Panc1 (cell line): Measurements from ENCODE around the gene ASCC1. TPM values are rescaled to one million over a fixed set of nuclear protein-coding genes. Genes with fewer than 3 reads are reported as not detected.

Experiments used
- ATAC-seq: fragments of 200-7000 bp; cut with Tn5 transposase; 2 replicates; pipeline ENCODE4 v1.9.1; 2020; ENCODE audit warnings: mild to moderate bottlenecking, moderate library complexity
- BruUV-seq: library from RNA; stranded (reverse); fragments of 400-500 nt; replicated peaks from 2 replicates; lab custom pipeline; 2021; lab: Mats Ljungman, UMichigan
- CTCF ChIA-PET: fragments of 300-600 bp; sonication (Branson Sonifier 250); formaldehyde crosslinking; loops from one replicate; lab custom pipeline; 2022; ENCODE audit warnings: antibody characterized with exemption; lab: Charles Lee
- POLR2A ChIA-PET: fragments of 300-600 bp; sonication (Branson Sonifier 250); formaldehyde crosslinking; loops from one replicate; lab custom pipeline; 2022; ENCODE audit warnings: antibody characterized with exemption; lab: Charles Lee
- DNase-seq: peaks from one replicate; pipeline ENCODE4 v3.0.0-alpha.2; 2010; ENCODE audit warnings: low read depth, low spot score
- H3K27ac ChIP-seq: 2 replicates; pipeline ENCODE4 v1.5.1; 2011; ENCODE audit warnings: mild to moderate bottlenecking, low read length, inconsistent platforms
- H3K27me3 ChIP-seq: fragments of 200-500 bp; sonication (Bioruptor generic); 2 replicates; pipeline ENCODE4 v1.6.0; 2014; ENCODE audit warnings: low read length, inconsistent platforms; ENCODE audit not compliant: control insufficient read depth, insufficient read depth
- H3K36me3 ChIP-seq: fragments of 200-500 bp; sonication (Bioruptor generic); 2 replicates; pipeline ENCODE4 v1.5.1; 2014; ENCODE audit warnings: inconsistent platforms, mild to moderate bottlenecking, low read length, moderate library complexity; ENCODE audit not compliant: control insufficient read depth, insufficient read depth
- H3K4me1 ChIP-seq: 2 replicates; pipeline ENCODE4 v1.5.1; 2011; ENCODE audit warnings: inconsistent platforms, mild to moderate bottlenecking, low read length, moderate library complexity; ENCODE audit not compliant: control insufficient read depth, insufficient read depth
- H3K4me3 ChIP-seq, 2 experiments: 2 replicates each; pipeline ENCODE4 v1.5.1; 2011 to 2012; ENCODE audit warnings: low read depth in 2 of 2, low read length in 2 of 2, mild to moderate bottlenecking in 2 of 2, inconsistent platforms in 1 of 2, moderate library complexity in 1 of 2
- H3K9me3 ChIP-seq: fragments of 200-500 bp; sonication (Bioruptor generic); 2 replicates; pipeline ENCODE4 v1.5.1; 2014; ENCODE audit warnings: low read depth, mild to moderate bottlenecking, inconsistent platforms, low read length, moderate library complexity; ENCODE audit not compliant: control insufficient read depth, insufficient read depth
- CTCF ChIP-seq: fragments of 450-650 bp; IDR thresholded peaks from 2 replicates; pipeline ENCODE4 v1.5.1; 2017; ENCODE audit warnings: mild to moderate bottlenecking
- POLR2AphosphoS5 ChIP-seq: IDR thresholded peaks from 2 replicates; pipeline ENCODE4 v1.6.1; 2012; ENCODE audit warnings: mild to moderate bottlenecking, low read depth, low read length, moderate library complexity
- REST ChIP-seq, 2 experiments: IDR thresholded peaks; 2 replicates each; pipeline ENCODE4 v1.6.1; 2011 to 2012; ENCODE audit warnings: low read depth in 2 of 2, control low read depth in 1 of 2, low read length in 1 of 2, mild to moderate bottlenecking in 1 of 2, moderate library complexity in 1 of 2; ENCODE audit not compliant: insufficient read depth in 1 of 2
- SIN3A ChIP-seq: IDR thresholded peaks from 2 replicates; pipeline ENCODE4 v1.6.1; 2012; ENCODE audit warnings: low read depth, mild to moderate bottlenecking, low read length, moderate library complexity, borderline replicate concordance; ENCODE audit not compliant: insufficient read depth
- TCF7L2 ChIP-seq: IDR thresholded peaks from 2 replicates; pipeline ENCODE4 v1.6.1; 2011; ENCODE audit warnings: mild to moderate bottlenecking, low read depth, low read length, inconsistent platforms
- in situ Hi-C: cut with HindIII; loops from 2 replicates; pipeline ENCODE4 v1.10.0; 2016; ENCODE audit warnings: low sequenced_read_pairs, low pct_unique_long_range_greater_than_20kb
- intact Hi-C: fragments of 100-400 bp; cut with micrococcal nuclease; formaldehyde crosslinking; loops from one replicate; pipeline ENCODE4 v1.10.0; 2022; ENCODE audit not compliant: unreplicated experiment
- total RNA-seq: library from RNA; stranded (reverse); gene quantifications from one replicate; pipeline ENCODE4 v1.2.1, GENCODE V29; 2021; ENCODE audit not compliant: unreplicated experiment

ASCC1 gene
- total RNA-seq, 1 experiment from 2014 or later: 114 TPM

GRCh38 chr10:72087969-72088888 lies 127.8 kb downstream of the ASCC1 start, which contains the start of gene SPOCK2:
SPOCK2 (minus strand) TSS chr10:72088551; CDS start chr10:72088328, 223 bp downstream.
- Histone ChIP-seq H3K9me3 (no peaks in the 10 kb centered on the region), H3K36me3 (peaks cover 2% of the 10 kb centered on the region; the same call in 1 of the 2 replicates), H3K27me3 (no peaks in the 10 kb centered on the region), H3K4me3 (no peak within 1 kb of the TSS), H3K4me1 (peaks cover 8% of the 10 kb centered on the region), H3K27ac (peak within 1 kb of the TSS; percentile 60; the same call in 1 of the 2 replicates)
- DNase-seq (no peak), ATAC-seq (no peak)
- no TSS peak for BruUV-seq
- CTCF ChIA-PET: interaction anchor here (0.7 kb wide), 1 partner anchor 346 kb away, joined by 13 read pairs; no protein-coding TSS in a partner anchor
- TF ChIP-seq CTCF: no peak
- no peak for TF ChIP-seq TCF7L2
- TF ChIP-seq SIN3A: no peak
- TF ChIP-seq POLR2AphosphoS5: no peak
- no peak for TF ChIP-seq REST (IDR thresholded peaks at IDR 0.05; ENCODE audit: insufficient read depth in 1 of 2, low read depth in 2 of 2, low read length in 1 of 2)
- intact Hi-C loops (no loop called here), in situ Hi-C loops (no loop called here)
- POLR2A ChIA-PET: no interaction called here

- Histone ChIP-seq H3K9me3 (no peaks in the 10 kb centered on the region), H3K36me3 (peaks cover 2% of the 10 kb centered on the region; the same call in 1 of the 2 replicates), H3K4me3 (no peak overlapping the region), H3K27me3 (no peaks in the 10 kb centered on the region), H3K4me1 (peaks cover 8% of the 10 kb centered on the region), H3K27ac (no peak overlapping the region)
- intact Hi-C loops: no loop called here
- ChIA-PET POLR2A (no interaction called here), CTCF (no interaction called here)
- no peak for DNase-seq
- no peak for ATAC-seq
- TF ChIP-seq SIN3A: no peak
- no peak for TF ChIP-seq TCF7L2
- no peak for TF ChIP-seq POLR2AphosphoS5
- TF ChIP-seq CTCF: no peak
- no peak for TF ChIP-seq REST (IDR thresholded peaks at IDR 0.05; ENCODE audit: insufficient read depth in 1 of 2, low read depth in 2 of 2, low read length in 1 of 2)
- in situ Hi-C loops: no loop called here
- no TSS peak for BruUV-seq
Measured at GRCh38 chr10:72087392-72087968, 128.6 kb downstream of the ASCC1 start.
